GM11168 (cell line): ENCODE results near the gene HSPA6.
"Not testable (repeated sequence)": the region's sequence is repeated elsewhere in the genome, so short reads cannot be mapped to it uniquely, and the experiment has no call there.

Experiments
- in situ Hi-C: fragments of 300-500 bp; cut with MboI; formaldehyde crosslinking; loops from one replicate; pipeline ENCODE4 v1.12.0; 2022; ENCODE audit warnings: low sequenced_read_pairs; ENCODE audit not compliant: unreplicated experiment

Gene HSPA6

DNA sequence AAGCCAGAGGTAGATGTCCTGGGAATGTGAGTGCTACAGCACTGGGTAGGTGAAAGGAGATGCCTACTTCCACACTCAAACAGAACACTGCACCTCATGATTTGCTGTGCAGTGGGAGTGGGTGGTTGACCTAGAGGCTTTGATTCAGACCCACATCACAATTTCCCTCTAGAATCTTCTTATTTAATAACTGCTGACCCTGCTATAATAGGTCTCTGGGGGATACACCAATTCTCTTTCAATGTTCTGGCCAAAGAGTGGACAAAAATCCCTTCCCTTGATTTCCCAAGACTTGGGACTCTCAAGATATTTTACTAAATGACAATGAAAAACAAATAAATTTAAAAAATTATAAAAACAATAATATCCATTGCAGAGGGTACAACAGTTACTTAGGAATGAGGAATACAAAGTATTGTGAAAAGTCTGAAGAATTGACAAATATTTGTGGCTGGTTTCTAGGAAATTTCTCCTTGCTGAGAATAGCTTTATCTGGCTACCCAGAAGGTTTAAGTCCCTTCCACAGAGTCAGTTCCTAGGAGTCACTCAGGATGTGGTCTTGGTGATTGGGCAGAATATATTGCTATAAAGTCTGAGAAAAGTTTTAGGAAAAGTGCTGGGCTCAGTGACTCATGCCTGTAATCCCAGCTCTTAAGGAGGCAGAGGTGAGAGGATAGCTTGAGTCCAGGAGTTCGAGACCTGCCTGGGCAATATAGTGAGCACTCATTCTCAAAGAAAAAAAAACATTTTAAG lies 21.5 kb upstream of the HSPA6 start:
- in situ Hi-C loops: no loop called here

DNA sequence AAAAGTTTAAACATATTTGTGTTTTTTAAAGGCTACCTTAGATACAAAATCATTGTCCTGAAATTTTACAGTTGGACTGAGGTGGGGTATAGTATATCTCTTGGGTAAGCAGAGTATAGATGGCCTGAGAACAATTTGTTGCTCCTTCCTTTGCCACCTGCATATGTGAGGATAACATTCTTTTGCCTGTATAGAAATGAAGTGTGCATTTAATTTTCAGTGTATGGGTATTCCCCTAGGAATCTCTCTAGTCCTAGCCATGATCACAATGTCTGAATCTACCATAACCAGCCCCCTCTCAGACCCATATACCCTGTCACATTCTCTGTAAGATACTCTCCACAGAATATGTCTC lies 21.0 kb upstream of the HSPA6 start:
- in situ Hi-C loops: no loop called here

DNA sequence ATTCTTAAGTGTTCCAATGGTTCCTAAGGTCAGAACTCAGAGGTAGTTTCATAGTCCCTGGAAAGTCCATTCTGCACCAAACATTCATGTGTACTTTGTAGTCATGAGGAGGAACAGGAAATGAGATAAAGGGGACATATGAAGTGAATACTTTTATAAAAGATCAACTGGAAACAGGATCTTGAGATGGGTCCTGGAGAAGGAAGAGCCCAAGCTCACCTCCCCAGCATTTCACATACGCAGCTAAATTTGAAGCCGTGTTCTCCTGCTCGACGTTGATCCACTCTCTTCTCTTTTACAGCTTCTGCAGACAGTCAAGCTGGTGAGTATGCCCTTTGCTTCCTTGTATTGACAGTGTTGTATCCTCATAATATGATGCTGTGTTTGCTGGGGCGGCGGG lies 18.7 kb upstream of the HSPA6 start:
- in situ Hi-C loops: no loop called here

DNA sequence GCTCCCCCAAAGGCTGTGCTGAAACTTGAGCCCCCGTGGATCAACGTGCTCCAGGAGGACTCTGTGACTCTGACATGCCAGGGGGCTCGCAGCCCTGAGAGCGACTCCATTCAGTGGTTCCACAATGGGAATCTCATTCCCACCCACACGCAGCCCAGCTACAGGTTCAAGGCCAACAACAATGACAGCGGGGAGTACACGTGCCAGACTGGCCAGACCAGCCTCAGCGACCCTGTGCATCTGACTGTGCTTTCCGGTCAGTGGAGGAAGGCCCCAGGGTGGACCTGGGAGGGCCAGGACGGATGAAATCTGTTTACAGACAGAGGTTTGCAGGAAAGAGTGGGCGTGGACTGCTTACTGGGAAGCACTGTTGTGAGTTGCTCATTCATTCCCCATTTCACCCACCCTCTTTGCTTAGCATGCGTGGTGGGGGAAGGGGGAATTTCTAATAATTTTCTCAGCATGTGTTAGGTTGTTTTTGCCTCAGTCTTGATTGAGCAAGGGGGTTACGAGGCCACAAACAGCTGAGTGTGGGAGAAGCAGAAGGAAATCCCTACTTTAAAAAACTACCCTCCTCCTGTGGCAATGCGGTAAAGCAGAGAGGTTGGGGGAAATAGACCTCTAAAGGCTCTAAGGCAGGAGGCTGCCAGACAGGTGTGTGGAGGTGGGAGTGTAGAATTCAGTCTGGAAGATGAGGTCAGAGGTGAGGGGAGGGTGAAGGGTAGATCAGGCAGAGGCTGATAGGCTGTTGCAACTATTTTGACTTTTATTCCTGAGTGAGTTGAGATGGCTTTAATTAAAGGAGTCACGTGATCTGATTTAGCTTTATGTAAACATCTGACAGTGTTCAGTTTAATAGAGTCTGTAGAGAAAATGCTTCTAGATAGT lies 17.8 kb upstream of the HSPA6 start:
- in situ Hi-C loops: no loop called here

DNA sequence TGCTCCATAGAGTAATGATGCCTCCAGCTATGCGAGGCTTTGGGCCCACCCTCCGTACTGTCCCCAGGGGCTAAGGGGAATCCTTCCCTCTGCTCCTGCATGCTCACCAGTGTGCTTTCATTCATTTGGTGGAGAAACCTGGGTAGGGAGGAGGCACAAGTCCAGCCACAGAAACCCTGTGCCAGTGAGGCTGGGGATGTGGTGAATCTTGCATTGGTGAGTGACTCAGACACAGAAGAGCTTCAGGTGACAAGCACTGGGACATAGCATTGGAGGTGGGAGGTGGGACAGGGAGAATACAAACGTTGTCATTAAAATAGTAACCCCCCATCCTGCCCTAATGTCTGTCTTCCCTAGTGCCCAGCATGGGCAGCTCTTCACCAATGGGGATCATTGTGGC lies 13.9 kb upstream of the HSPA6 start:
- in situ Hi-C loops: no loop called here

DNA sequence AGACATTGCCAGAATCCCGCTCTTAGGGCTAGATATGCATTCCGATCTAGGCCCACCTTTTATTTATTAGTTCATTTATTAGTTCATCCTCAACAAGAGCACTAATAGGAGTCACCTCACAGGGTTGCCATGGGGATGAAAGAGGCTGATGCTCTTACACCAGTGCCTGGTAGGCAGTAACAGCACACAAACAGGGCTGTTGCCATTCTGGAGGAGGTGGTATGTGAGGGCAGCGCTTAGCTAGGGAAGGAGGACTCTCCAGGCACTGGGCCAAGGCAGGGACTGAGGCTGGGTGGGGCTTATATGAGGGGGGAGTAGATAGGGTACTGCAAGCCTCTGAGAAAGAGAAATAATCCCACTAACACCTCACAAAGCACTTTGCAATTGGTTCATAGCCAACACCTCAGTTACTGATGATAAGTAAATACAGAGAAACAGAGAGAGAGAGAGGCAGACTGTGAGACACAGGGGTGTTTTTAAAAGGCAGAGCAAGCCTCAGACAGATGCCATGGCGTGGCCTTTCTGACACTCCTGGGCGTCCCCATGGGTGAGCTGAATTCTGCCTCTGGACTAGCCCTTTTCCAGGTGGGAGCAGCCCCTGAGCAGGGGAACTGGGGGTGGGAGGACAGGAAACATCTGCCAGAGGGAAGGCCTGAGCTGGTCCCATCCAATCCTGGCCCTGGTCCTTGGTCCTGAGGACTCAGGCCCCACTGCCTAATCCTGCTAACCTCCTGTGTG lies 13.2 kb upstream of the HSPA6 start:
- in situ Hi-C loops: no loop called here

DNA sequence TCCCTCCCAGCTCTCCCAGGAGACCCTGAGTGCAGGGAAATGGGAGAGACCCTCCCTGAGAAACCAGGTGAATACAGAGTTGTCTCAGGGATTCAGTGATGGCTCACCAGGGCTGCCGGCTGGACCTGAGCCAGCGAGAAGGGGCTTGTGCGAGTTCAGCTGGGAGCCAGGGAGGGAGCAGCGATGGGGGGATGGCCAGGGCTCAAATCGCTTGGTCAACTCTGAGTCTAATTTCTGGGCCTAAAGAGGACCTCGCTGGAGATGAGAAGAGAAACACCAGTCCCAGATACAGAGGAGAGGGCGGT lies 12.6 kb upstream of the HSPA6 start:
- in situ Hi-C loops: no loop called here

DNA sequence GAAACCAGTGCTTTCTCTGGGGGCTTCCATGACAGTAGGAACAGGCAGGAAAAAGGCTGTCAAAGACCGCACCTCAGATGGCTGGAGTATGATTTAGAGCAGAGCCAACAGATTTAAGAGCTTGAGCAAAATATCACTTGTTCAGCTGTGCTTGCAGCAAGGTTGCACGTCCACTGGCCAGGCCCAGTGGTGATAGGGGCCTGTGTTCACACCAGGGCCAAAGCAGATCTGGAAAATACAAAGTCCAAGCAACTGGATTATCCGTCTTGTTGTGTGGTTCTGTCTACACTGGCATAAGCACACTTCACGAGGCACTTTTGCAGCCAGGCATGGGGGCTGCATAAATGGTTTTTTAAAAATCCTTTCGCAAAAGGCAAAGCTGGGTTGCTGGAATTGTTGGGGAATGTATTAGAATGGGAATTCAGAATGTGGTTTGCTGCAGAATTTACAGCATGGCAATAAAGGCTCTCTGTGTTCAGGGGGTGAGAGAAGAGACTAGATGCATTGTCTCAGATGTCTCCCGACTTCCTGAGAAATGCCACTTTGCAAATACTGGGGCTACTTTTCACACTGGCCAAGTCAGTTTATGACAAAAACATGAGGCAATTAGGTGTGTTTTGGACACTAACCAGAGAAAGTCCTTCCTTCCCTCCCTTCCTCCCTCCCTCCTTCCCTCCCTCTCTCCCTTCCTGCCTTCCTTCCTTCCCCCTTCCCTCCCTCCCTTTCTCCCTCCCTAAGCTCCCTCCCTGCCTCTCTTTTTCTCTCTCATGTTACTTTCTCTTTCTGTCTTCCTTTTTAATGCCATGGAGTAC lies 11.5 kb upstream of the HSPA6 start:
- in situ Hi-C loops: not testable (repeated sequence)

DNA sequence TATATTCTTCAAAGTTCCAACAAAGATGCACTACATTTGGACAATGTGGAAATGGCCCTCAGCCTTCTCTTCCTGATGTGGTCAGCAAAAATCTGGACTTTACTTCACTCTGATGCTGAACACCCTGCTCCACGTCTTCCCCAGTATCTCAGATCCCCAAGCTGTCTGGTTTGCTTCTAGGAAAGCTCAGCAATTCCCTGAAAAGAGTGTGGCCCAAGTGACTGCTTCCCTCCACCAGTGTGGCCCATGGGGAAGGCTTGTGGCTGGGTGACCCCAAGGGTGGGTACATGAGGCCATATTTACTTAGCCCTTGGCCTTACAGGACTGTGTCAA lies 10.9 kb upstream of the HSPA6 start:
- in situ Hi-C loops: not testable (repeated sequence)

DNA sequence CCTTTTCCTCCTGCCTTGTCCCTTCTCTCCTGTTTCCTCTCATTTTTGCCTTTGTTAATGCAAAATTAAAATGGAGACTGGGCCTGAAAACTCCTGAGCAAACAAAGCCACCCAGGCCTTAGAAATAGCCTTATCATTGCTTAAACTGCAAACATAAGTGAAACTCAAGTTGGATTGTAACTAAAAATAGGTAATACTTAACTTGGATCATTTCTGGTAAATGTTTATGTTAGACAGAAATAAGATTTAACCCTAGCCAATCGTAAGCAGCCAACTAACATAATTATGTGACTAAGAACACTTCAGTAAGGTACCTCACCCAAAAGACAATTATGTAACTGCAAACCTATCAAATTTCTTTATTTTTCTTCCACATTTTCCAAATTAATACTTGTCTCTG lies 10.4 kb upstream of the HSPA6 start:
- in situ Hi-C loops: not testable (repeated sequence)

DNA sequence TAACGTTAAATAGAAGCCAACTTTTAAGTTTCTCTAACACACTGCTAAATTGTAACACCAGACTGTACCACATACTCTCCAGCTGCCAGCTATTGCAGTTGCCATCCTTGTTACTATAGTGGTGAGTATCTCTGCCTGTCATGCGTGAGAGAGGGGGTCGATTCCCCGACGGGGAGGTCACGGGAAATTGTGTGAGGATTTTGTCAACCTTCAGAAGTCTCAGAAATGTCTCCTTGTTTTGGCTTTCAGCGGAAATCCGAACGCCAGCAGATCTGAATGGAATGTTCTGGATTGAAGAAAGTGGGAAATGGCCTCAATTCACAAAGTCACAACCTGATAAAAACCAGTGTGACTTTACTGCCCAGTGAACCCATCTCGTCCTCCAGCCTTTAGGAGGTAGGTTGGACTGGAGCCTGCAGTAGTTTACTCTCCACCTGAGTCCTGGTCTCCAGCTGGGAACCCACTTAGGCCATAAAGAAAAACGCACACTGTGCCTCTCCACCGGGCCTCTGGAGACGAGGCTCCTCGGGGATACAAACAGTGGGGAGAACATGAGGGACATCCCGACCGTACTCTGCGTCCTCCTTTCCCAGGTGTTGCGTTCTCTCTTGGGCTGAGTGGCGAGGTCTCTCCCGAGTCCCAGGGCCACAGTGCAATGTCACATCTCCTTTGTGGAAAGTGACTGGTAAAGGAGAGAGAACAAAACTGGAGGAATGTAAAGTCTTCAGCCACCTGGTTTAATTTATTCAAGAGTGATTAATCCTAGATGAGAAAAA lies 1.1 kb upstream of the HSPA6 start:
- in situ Hi-C loops: not testable (repeated sequence)

DNA sequence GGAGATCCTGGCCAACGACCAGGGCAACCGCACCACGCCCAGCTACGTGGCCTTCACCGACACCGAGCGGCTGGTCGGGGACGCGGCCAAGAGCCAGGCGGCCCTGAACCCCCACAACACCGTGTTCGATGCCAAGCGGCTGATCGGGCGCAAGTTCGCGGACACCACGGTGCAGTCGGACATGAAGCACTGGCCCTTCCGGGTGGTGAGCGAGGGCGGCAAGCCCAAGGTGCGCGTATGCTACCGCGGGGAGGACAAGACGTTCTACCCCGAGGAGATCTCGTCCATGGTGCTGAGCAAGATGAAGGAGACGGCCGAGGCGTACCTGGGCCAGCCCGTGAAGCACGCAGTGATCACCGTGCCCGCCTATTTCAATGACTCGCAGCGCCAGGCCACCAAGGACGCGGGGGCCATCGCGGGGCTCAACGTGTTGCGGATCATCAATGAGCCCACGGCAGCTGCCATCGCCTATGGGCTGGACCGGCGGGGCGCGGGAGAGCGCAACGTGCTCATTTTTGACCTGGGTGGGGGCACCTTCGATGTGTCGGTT lies 477 bp downstream of the HSPA6 start:
- in situ Hi-C loops: loop anchor here (5.0 kb wide), 1 partner anchor 82 kb away; no protein-coding TSS in a partner anchor

DNA sequence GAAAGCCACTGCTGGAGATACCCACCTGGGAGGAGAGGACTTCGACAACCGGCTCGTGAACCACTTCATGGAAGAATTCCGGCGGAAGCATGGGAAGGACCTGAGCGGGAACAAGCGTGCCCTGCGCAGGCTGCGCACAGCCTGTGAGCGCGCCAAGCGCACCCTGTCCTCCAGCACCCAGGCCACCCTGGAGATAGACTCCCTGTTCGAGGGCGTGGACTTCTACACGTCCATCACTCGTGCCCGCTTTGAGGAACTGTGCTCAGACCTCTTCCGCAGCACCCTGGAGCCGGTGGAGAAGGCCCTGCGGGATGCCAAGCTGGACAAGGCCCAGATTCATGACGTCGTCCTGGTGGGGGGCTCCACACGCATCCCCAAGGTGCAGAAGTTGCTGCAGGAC lies 981 bp downstream of the HSPA6 start:
- in situ Hi-C loops: loop anchor here (5.0 kb wide), 1 partner anchor 82 kb away; no protein-coding TSS in a partner anchor

DNA sequence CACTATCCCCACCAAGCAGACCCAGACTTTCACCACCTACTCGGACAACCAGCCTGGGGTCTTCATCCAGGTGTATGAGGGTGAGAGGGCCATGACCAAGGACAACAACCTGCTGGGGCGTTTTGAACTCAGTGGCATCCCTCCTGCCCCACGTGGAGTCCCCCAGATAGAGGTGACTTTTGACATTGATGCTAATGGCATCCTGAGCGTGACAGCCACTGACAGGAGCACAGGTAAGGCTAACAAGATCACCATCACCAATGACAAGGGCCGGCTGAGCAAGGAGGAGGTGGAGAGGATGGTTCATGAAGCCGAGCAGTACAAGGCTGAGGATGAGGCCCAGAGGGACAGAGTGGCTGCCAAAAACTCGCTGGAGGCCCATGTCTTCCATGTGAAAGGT lies 1.6 kb downstream of the HSPA6 start:
- in situ Hi-C loops: loop anchor here (5.0 kb wide), 1 partner anchor 81 kb away; no protein-coding TSS in a partner anchor

DNA sequence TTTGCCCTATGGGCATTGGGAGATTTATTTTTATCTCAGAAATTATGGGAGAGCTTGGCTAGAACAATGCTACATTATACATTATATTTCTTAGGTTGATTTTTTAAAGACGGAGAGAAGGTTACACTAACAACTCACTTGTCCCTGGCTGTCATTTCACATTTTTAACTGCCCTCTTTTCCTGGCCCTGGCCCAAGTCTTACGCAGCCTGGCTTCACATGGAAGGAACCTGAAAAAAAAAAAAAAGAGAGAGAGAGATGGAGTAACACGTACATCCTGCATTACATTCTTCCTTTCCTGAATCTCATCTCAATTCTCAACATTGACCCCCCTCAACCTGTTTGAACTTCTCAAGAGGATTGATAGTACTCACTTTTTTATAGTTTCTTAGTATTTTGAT lies 4.2 kb downstream of the HSPA6 start:
- in situ Hi-C loops: loop anchor here (5.0 kb wide), 1 partner anchor 79 kb away; no protein-coding TSS in a partner anchor

DNA sequence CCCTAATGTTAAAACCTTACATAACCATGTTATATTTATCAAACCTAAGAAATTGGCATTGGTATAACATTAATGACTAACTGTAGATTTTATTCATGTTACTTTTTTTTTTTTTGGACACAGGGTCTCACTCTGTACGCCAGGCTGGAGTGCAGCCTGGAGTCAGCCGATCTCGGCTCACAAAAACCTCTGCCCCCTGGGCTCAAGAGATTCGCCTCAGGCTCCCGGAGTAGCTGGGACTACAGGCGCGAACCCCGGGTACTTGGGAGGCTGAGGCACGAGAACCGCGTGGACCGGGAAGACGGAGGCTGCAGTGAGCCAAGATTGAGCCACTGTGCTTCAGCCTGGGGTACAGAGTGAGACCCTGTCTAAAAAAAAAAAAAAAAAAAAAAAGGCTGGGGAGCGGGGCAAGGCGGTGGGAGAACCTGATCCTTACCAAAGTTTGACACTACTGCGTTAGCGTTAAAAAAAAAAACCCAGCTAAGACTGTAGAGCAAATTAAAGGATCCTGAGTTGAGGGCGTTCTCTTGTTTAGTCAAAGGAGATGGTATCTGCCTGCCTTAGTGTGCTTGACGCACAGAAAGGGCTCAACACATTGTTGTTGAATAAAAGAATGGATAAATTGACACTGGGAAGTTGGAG lies 5.2 kb downstream of the HSPA6 start:
- in situ Hi-C loops: loop anchor here (5.0 kb wide), 1 partner anchor 78 kb away; no protein-coding TSS in a partner anchor

DNA sequence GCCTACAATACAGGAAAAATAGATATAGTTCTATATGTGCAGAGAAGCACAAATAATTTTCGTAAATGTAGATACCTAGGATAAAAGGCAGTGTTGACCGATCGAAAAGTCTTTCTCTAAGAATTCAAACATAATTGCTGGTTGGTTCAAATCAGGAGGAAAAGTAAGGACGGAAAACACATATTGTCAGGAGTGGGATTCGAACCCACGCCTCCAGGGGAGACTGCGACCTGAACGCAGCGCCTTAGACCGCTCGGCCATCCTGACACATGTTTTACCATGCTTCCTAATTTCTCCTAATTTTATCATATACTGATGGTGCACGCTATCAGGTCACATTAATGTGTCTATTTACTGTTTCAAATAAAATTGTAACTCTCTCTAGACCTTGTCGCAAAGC lies 5.8 kb downstream of the HSPA6 start:
- in situ Hi-C loops: not testable (repeated sequence)
